IPS-18c (cell line): ENCODE results near the gene ZFYVE16.

Source experiments
- H3K4me3 ChIP-seq: 2 replicates; pipeline ENCODE4 v1.7.0; 2013; ENCODE audit warnings: low read depth, mild to moderate bottlenecking, low read length, moderate library complexity; ENCODE audit not compliant: insufficient read depth
- H3K9me3 ChIP-seq: one replicate; pipeline ENCODE4 v1.6.1; 2013; ENCODE audit warnings: mild to moderate bottlenecking, low read length, moderate library complexity; ENCODE audit not compliant: control insufficient read depth, insufficient read depth

ZFYVE16 gene

DNA sequence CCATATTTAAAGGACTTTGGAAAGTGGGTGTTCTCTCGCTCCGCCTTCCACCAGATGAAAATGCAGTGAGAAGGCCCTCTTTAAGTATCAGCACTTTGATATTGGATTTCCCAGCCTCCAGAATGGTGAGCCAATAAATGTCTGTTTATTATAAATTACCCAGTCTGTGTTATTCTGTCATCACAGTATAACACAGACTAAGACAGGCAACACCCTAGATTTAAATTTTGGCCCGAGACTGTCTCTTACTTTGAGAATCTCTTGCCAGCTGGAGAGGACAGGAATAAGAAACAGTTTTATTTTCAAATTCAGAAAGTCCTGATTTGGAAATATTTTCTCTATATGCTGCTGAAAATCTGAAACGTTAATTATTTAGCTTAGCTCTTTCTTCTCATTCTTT lies 101.5 kb downstream of the ZFYVE16 start:
- Histone ChIP-seq H3K9me3 (no peaks in the 10 kb centered on the region), H3K4me3 (no peak overlapping the region)

DNA sequence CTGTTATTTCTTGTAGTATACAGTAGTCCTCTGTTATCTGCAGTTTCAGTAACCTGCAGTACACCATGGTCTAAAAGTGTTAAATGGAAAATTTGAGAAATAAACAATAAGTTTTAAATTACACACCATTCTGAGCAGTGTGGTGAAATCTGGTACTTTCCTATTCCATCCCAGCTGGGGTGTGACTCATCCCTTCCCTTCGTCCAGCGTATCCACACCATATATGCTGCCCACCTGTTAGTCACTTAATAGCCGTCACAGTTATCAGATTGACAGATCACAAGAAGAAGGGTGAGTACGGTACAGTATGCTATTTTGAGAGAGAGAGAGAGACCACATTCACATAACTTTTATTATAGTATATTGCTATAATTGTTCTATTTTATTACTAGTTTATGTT lies 109.0 kb downstream of the ZFYVE16 start:
- Histone ChIP-seq H3K9me3 (no peaks in the 10 kb centered on the region), H3K4me3 (no peak overlapping the region)
